ENCODE results near the gene GRAMD1A.
"Not testable (repeated sequence)": the region's sequence is repeated elsewhere in the genome, so short reads cannot be mapped to it uniquely, and the experiment has no call there.

Gene GRAMD1A

GRCh38 chr19:34967551-34967950 lies 32.6 kb upstream of the GRAMD1A start:
- ChIA-PET POLR2A (no interaction called here), CTCF (interaction anchor here (0.9 to 4.5 kb wide), 4 partner anchors 21 to 99 kb away, joined by 3 to 21 read pairs (median 4); no protein-coding TSS in a partner anchor)
- no peak for TF ChIP-seq CTCF (IDR thresholded peaks at IDR 0.05; ENCODE audit: control extremely low read depth, extremely low read depth, low read depth, missing control alignments)
- no peak for DNase-seq (ENCODE audit: extremely low spot score)

GRCh38 chr19:34969721-34970120 lies 30.4 kb upstream of the GRAMD1A start:
- POLR2A ChIA-PET: no interaction called here
- CTCF ChIA-PET: interaction anchor here (4.5 kb wide), 1 partner anchor 44 kb away, joined by 21 read pairs; no protein-coding TSS in a partner anchor
- DNase-seq (ENCODE audit: extremely low spot score): no peak
- TF ChIP-seq CTCF (IDR thresholded peaks at IDR 0.05; ENCODE audit: control extremely low read depth, extremely low read depth, low read depth, missing control alignments): no peak

GRCh38 chr19:34970185-34970780 lies 29.8 kb upstream of the GRAMD1A start:
- POLR2A ChIA-PET; DNase-seq (ENCODE audit: extremely low spot score): not testable (repeated sequence)
- CTCF ChIA-PET: interaction anchor here (7.8 kb wide), 1 partner anchor 40 kb away, joined by 120 read pairs; no protein-coding TSS in a partner anchor

- no peak for DNase-seq (ENCODE audit: extremely low spot score)
- CTCF ChIA-PET: interaction anchor here (0.7 to 7.8 kb wide), 16 partner anchors 8 to 333 kb away, joined by 3 to 120 read pairs (median 3); partner anchors contain the start of genes GRAMD1A, ZNF30 and ZNF792
- no peak for TF ChIP-seq CTCF (IDR thresholded peaks at IDR 0.05; ENCODE audit: control extremely low read depth, extremely low read depth, low read depth, missing control alignments)
- POLR2A ChIA-PET: no interaction called here
Measured at GRCh38 chr19:34972163-34972705, 27.9 kb upstream of the GRAMD1A start.

GRCh38 chr19:34974646-34975045 lies 25.5 kb upstream of the GRAMD1A start:
- ChIA-PET CTCF (interaction anchor here (1.0 to 7.8 kb wide), 6 partner anchors 11 to 69 kb away, joined by 4 to 120 read pairs (median 12); partner anchors contain the start of gene ZNF792), POLR2A (no interaction called here)
- no peak for DNase-seq (ENCODE audit: extremely low spot score)
- no peak for TF ChIP-seq CTCF (IDR thresholded peaks at IDR 0.05; ENCODE audit: control extremely low read depth, extremely low read depth, low read depth, missing control alignments)

GRCh38 chr19:34975056-34975455 lies 25.1 kb upstream of the GRAMD1A start:
- CTCF ChIA-PET: interaction anchor here (1.5 to 7.8 kb wide), 4 partner anchors 11 to 69 kb away, joined by 4 to 120 read pairs (median 12); no protein-coding TSS in a partner anchor
- no peak for TF ChIP-seq CTCF (IDR thresholded peaks at IDR 0.05; ENCODE audit: control extremely low read depth, extremely low read depth, low read depth, missing control alignments)
- DNase-seq (ENCODE audit: extremely low spot score): no peak
- POLR2A ChIA-PET: no interaction called here

DNA sequence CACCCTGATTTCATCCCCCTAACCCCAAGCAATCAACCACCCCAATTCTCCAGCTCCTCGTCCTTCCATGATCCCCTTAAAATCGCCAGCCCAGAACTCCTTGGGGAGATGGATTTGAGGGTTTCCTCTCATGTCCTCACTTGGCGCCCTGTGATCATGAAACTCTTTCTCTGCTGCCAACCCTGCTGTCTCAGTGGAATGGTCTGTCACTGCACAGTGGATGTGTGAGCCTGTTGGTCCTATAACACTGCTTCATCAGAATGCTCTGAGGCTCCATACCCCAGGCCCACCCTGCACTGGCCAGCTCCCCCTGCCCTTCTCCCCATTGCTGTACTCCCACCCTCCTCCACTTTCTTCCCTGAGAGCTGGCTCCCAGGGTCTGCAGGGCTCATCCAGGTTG lies 23.5 kb upstream of the GRAMD1A start:
- no peak for TF ChIP-seq CTCF (IDR thresholded peaks at IDR 0.05; ENCODE audit: control extremely low read depth, extremely low read depth, low read depth, missing control alignments)
- DNase-seq (ENCODE audit: extremely low spot score): no peak
- CTCF ChIA-PET: interaction anchor here (1.6 to 7.8 kb wide), 2 partner anchors 25 to 34 kb away, joined by 4 to 120 read pairs; no protein-coding TSS in a partner anchor
- POLR2A ChIA-PET: no interaction called here
